Measurements from ENCODE around the gene PRRT3.
"Not testable (repeated sequence)": the region's sequence is repeated elsewhere in the genome, so short reads cannot be mapped to it uniquely, and the experiment has no call there.

PRRT3 gene

DNA sequence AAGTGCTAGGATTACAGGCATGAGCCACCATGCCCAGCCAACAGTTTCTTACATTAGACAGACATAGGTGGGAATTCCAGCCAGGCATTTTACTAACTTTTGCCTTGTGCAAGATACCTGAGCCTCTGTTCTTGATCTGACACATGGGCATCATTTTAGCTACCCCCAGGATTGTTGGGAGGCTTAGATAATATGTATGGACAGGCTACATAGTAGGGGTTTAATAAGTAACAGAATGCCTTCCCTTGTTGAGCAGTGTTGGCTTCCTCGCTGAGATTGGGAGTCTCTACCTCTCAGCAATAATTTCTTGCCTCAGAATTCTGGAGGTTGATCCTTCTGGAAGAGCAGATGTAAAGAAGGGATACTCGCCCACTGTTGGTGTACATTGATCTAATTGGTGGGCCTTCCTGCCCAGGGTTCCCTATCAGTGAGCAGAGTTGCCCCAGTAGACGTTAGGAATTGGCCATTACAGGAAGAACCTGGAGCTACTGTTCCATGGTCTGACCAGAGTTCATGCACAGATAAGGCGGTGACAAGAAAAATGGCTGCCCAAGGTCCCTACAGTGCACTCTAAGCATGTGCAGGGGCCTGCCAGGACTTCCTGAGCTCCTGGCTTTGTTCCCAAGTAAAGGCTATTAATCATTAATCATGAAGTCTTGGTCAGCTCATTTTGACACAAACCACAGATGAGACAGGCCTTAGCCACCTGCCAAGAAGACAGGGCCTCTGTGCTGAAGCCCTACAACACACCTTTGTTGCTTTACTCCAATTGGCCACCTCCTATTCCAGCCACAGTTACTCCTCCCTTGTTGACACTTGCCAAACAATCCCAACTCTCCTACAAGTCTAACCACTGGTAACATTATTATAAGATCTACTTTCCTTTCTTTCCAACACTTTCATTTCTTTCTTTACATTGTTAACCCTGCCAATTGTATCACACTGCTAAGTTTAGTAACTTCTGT, 54.5 kb downstream of the PRRT3 start:
- DNase-seq = no peak

DNA sequence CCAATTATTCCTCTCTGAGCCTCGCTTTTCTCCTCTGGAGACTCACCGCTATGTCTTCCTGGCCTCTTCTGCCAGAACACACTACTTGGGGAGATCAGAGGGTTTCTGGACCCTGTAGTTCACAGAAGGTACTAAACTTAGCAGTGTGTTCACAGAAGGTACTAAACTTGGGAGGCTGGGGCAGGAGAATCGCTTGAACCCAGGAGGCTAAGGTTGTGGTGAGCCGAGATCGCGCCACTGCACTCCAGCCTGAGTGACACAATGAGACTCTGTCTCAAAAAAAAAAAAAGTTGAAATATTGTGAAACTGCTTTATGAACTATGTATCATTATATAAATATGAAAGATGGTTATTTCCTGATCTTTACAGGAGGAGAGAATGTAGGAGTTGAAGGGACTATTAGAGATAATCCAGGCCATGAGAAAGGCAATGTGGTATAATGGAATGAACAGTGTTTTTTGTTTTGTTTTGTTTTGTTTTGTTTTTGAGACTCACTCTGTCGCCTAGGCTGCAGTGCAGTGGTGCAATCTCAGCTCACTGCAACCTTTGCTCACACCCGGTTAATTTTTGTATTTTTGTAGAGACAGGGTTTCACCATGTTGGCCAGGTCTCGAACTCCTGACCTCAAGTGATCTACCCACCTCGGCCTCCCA, 55.3 kb downstream of the PRRT3 start:
- DNase-seq = not testable (repeated sequence)

DNA sequence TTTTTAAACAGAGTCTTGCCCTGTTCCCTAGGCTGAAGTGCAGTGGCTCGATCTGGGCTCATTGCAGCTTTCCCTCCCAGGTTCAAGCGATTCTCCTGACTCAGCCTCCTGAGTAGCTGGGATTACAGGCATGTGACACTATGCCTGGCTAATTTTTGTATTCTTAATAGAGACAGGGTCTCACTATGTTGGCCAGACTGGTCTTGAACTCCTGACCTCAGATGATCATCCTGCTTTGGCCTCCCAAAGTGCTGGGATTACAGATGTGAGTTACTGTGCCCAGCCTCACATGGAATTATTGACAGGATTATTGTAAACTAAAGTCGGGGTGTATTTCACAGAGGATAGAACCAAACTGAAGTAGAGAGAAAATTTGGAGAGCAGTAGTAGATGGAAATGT, 56.5 kb downstream of the PRRT3 start:
- DNase-seq = not testable (repeated sequence)

Data from NCI-H187 (cell line).